SK-N-SH (cell line): ENCODE data around the gene PDZRN4.

Experiments used
- CTCF ChIP-seq: fragments of 200-600 bp; sonication (generic); IDR thresholded peaks from 2 replicates; pipeline ENCODE4 v1.6.1; 2017; ENCODE audit warnings: antibody characterized with exemption, mild to moderate bottlenecking, moderate library complexity
- EP300 ChIP-seq, 2 experiments: IDR thresholded peaks; 2 replicates each; pipeline versions ENCODE4 v1.4.0 to v1.6.1; 2012; ENCODE audit warnings: borderline replicate concordance in 1 of 2, low read depth in 1 of 2, low read length in 1 of 2
- FOSL2 ChIP-seq: IDR thresholded peaks from 2 replicates; pipeline ENCODE4 v1.4.0; 2012; ENCODE audit warnings: low read depth, mild to moderate bottlenecking, moderate library complexity, borderline replicate concordance
- FOXM1 ChIP-seq: IDR thresholded peaks from 2 replicates; pipeline ENCODE4 v1.4.0; 2012; ENCODE audit warnings: low read depth, mild to moderate bottlenecking
- GABPA ChIP-seq: IDR thresholded peaks from 2 replicates; pipeline ENCODE4 v1.4.0; 2012; ENCODE audit warnings: low read depth, mild to moderate bottlenecking
- IRF3 ChIP-seq: fragments of 150-350 bp; IDR thresholded peaks from 2 replicates; pipeline ENCODE4 v1.6.1; 2016; ENCODE audit warnings: mild to moderate bottlenecking, low read depth, low read length
- JUND ChIP-seq: IDR thresholded peaks from 2 replicates; pipeline ENCODE4 v1.4.0; 2012
- MXI1 ChIP-seq: IDR thresholded peaks from 2 replicates; pipeline ENCODE4 v1.6.1; 2012; ENCODE audit warnings: mild to moderate bottlenecking, low read depth, low read length, improper control_type of control experiment
- POLR2AphosphoS5 ChIP-seq: IDR thresholded peaks from 2 replicates; pipeline ENCODE4 v1.6.1; 2012; ENCODE audit warnings: low read depth, low read length
- RCOR1 ChIP-seq: fragments of 150-350 bp; IDR thresholded peaks from 2 replicates; pipeline ENCODE4 v1.6.1; 2017; ENCODE audit warnings: antibody characterized with exemption, low read length
- SMC3 ChIP-seq: IDR thresholded peaks from 2 replicates; pipeline ENCODE4 v1.6.1; 2012; ENCODE audit warnings: low read depth, low read length, improper control_type of control experiment
- TCF12 ChIP-seq: IDR thresholded peaks from 2 replicates; pipeline ENCODE4 v1.4.0; 2012
- USF1 ChIP-seq: IDR thresholded peaks from 2 replicates; pipeline ENCODE4 v1.4.0; 2012; ENCODE audit warnings: low read depth, borderline replicate concordance
- ZBTB33 ChIP-seq: IDR thresholded peaks from 2 replicates; pipeline ENCODE4 v1.4.0; 2012; ENCODE audit warnings: low read depth, borderline replicate concordance

GRCh38 chr12:41536813-41537490 is 348.8 kb downstream of the PDZRN4 start:
- TF ChIP-seq CTCF (no peak), GABPA (no peak), MXI1 (no peak), RCOR1 (no peak), EP300 (IDR thresholded peaks at IDR 0.05; ENCODE audit: borderline replicate concordance in 1 of 2, low read depth in 1 of 2, low read length in 1 of 2) (no peak), TCF12 (no peak), JUND (no peak), USF1 (no peak), FOSL2 (no peak), ZBTB33 (no peak), SMC3 (no peak), POLR2AphosphoS5 (no peak), IRF3 (no peak), FOXM1 (no peak)
